HL-60 (cell line): ENCODE results near the gene BGN.

Experiments used
- DNase-seq, 2 experiments: peaks; one replicate each; pipeline ENCODE4 v3.0.0-alpha.2; 2010 to 2020; ENCODE audit warnings: low read depth in 1 of 2, low spot score in 1 of 2
- H3K27ac ChIP-seq: fragments of 250-450 bp; sonication (Bioruptor Pico); replicated peaks from 2 replicates; pipeline ENCODE4 v1.5.1; 2020; ENCODE audit warnings: mild to moderate bottlenecking, moderate library complexity
- H3K27me3 ChIP-seq: fragments of 250-450 bp; sonication (Bioruptor Pico); 2 replicates; pipeline ENCODE4 v1.5.1; 2021; ENCODE audit warnings: mild to moderate bottlenecking, moderate library complexity; ENCODE audit not compliant: insufficient read depth, poor library complexity, severe bottlenecking
- H3K4me3 ChIP-seq: replicated peaks from 2 replicates; pipeline ENCODE4 v1.5.1; 2011; ENCODE audit warnings: mild to moderate bottlenecking, control low read depth, low read length; ENCODE audit not compliant: insufficient read depth
- GABPA ChIP-seq: IDR thresholded peaks from 2 replicates; pipeline ENCODE4 v1.6.1; 2012; ENCODE audit warnings: low read depth
- POLR2AphosphoS5 ChIP-seq: IDR thresholded peaks from 2 replicates; pipeline ENCODE4 v1.6.1; 2012; ENCODE audit warnings: low read depth
- SPI1 ChIP-seq: IDR thresholded peaks from 2 replicates; pipeline ENCODE4 v1.6.1; 2012; ENCODE audit warnings: low read depth, mild to moderate bottlenecking, borderline replicate concordance
- TF ChIP-seq, protein P1 (sequence below): IDR thresholded peaks from one replicate; pipeline ENCODE4 v1.5.1; 2011; ENCODE audit warnings: low read length, control low read depth, inconsistent platforms; ENCODE audit not compliant: insufficient read depth
- TF ChIP-seq, protein P2 (sequence below): IDR thresholded peaks from 2 replicates; pipeline ENCODE4 v1.6.1; 2012; ENCODE audit warnings: low read depth; ENCODE audit not compliant: insufficient replicate concordance

Gene BGN

DNA sequence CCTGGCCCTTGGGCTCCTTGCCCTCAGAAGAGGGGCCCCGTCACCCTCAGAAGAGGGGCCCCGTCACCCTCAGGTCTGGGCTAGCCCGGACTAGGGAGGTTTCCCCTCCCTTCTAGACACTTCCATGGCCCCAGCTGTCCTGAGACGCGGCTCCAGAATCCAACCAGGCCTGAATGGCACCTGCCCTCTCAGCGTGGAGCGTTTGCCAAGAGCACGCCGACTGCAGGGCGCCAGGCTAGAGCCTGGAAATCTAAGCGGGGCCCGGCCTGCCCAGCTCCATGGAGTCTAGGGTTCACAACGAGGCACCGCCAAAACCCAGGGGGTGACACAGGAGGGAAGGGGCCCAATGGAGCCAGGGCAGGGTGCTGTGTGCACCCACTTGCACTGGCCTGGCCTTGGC, 14.8 kb downstream of the BGN start:
- Histone ChIP-seq H3K4me3 (no peak overlapping the region), H3K27ac (no peak overlapping the region), H3K27me3 (no peaks in the 10 kb centered on the region)
- DNase-seq, result no peak
- TF ChIP-seq POLR2AphosphoS5, result no peak
- TF ChIP-seq GABPA, result no peak
- TF ChIP-seq, protein P1, sequence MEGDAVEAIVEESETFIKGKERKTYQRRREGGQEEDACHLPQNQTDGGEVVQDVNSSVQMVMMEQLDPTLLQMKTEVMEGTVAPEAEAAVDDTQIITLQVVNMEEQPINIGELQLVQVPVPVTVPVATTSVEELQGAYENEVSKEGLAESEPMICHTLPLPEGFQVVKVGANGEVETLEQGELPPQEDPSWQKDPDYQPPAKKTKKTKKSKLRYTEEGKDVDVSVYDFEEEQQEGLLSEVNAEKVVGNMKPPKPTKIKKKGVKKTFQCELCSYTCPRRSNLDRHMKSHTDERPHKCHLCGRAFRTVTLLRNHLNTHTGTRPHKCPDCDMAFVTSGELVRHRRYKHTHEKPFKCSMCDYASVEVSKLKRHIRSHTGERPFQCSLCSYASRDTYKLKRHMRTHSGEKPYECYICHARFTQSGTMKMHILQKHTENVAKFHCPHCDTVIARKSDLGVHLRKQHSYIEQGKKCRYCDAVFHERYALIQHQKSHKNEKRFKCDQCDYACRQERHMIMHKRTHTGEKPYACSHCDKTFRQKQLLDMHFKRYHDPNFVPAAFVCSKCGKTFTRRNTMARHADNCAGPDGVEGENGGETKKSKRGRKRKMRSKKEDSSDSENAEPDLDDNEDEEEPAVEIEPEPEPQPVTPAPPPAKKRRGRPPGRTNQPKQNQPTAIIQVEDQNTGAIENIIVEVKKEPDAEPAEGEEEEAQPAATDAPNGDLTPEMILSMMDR, result no peak
- TF ChIP-seq SPI1, result no peak
- TF ChIP-seq, protein P2, sequence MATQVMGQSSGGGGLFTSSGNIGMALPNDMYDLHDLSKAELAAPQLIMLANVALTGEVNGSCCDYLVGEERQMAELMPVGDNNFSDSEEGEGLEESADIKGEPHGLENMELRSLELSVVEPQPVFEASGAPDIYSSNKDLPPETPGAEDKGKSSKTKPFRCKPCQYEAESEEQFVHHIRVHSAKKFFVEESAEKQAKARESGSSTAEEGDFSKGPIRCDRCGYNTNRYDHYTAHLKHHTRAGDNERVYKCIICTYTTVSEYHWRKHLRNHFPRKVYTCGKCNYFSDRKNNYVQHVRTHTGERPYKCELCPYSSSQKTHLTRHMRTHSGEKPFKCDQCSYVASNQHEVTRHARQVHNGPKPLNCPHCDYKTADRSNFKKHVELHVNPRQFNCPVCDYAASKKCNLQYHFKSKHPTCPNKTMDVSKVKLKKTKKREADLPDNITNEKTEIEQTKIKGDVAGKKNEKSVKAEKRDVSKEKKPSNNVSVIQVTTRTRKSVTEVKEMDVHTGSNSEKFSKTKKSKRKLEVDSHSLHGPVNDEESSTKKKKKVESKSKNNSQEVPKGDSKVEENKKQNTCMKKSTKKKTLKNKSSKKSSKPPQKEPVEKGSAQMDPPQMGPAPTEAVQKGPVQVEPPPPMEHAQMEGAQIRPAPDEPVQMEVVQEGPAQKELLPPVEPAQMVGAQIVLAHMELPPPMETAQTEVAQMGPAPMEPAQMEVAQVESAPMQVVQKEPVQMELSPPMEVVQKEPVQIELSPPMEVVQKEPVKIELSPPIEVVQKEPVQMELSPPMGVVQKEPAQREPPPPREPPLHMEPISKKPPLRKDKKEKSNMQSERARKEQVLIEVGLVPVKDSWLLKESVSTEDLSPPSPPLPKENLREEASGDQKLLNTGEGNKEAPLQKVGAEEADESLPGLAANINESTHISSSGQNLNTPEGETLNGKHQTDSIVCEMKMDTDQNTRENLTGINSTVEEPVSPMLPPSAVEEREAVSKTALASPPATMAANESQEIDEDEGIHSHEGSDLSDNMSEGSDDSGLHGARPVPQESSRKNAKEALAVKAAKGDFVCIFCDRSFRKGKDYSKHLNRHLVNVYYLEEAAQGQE, result no peak

DNA sequence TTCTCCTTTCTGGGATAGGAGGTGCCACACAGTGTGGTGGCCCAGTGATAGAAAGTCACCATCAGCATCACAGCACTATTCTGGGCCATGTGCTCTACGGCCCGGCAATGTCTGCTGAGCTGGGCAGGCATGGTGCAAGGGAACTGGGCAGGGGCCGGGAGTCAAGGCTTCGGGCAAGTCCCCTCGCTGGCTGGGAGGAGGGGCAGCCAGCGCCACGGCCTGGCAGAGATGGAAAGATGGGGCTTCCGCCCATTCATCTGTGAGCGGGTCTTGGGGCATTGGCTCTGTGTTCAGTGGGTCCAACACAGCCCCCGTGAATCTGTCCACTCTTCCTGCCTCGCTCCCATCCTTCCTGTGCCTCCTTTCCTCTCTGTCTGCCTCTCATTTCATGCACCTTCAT, 15.6 kb downstream of the BGN start:
- Histone ChIP-seq H3K27ac (no peak overlapping the region), H3K27me3 (no peaks in the 10 kb centered on the region), H3K4me3 (no peak overlapping the region)
- TF ChIP-seq, protein P1, result no peak
- TF ChIP-seq, protein P2, result no peak
- TF ChIP-seq GABPA (no peak), SPI1 (no peak), POLR2AphosphoS5 (no peak)
- DNase-seq, result no peak

DNA sequence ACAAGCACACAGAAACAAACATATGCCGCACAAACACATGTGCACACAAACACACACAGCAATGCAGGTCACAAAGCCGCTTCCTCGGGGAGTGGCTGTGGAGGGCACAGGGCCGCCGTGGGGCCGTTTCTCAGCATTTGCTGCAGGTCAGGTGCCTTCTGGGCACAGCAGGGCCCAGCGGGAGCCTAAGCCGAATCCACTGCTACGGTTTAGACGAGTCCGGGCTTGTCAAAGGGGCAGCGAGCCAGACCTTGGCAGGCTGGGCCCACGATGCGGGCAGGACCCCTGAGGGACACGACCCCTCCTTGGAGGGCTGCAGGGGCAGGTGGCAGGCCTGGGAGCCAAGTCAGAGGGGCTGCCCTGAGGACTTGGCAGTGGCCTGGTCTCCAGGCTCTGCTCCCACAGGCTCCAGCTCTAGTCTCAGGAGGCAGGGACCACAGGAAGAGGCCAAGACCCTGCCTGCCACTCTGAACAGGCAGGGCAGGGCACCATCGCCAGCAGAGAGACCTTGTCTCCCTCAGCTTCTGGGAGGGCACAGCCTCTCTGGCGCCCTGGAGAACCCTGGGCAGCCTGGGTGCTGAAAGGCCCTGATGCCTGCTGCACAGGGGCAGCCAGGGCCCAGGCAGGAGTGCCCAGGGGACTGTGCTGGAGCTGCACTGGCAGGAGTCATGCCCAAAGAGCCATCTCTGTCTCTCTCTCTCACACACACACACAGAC, 17.2 kb downstream of the BGN start:
- no peaks in the 10 kb centered on the region for H3K27me3 ChIP-seq
- TF ChIP-seq, protein P2, result no peak
- no peak for TF ChIP-seq GABPA
- TF ChIP-seq, protein P1, result no peak
- no peak for TF ChIP-seq SPI1
- no peak overlapping the region for H3K27ac ChIP-seq
- no peak for DNase-seq
- no peak overlapping the region for H3K4me3 ChIP-seq
